ENCODE results near the gene LILRB5. TPM values are rescaled to one million over a fixed set of nuclear protein-coding genes. Genes with fewer than 3 reads are reported as not detected.
"Not testable (repeated sequence)": the region's sequence is repeated elsewhere in the genome, so short reads cannot be mapped to it uniquely, and the experiment has no call there.

Gene LILRB5
- total RNA-seq, 4 donors from 2014 or later, result 0.70 to 5.9 (median 3.3) TPM

DNA sequence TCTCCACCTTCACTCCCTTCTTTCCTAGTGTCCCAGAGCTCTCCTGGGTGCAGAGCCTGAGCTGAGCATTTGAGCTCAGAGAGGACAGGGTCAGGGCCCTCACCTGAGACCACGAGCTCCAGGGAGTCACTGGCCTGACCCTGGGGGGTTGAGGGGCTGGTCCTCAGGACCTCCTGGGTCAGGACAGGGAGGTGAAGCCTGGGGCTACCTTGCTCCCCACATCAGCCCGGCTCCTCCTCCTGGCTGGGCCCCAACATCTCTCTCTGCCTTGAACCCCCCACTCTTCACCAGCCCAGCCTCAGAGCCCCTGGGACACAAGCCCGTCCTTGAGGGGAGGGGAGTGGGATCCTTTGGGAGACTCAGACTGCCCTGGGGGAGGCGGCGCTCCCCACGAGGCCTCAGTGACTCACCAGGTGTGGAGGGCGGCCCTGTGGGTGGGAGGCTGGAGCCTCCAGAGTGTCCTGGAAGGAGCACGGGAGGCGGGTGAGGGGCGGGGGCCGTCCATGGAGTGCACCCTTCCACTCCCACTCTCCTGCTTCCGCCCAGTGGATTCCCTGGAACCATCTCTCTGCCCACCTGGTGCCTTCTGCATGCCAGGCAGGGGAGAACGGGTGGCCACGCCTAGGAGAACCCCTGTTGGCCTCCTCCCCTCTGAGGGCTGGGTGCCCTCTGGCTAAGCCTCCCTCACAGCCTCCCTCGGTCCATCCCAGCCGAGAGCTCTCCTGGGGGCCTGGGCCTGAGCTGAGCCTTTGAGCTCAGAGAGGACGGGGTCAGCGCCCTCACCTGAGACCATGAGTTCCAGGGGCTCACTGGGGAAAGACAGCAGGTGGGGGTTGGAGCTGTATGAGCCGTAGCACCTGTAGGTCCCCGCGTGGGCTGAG, 17.3 kb downstream of the LILRB5 start:
- H3K9me3 ChIP-seq; H3K27ac ChIP-seq; H3K4me3 ChIP-seq; in situ Hi-C loops (cut with MboI; ENCODE audit: low sequenced_read_pairs in 4 of 4); H3K27me3 ChIP-seq; H3K36me3 ChIP-seq; H3K4me1 ChIP-seq; ATAC-seq; intact Hi-C loops (cut with DNase I; ENCODE audit: low total_unique reads); DNase-seq: not testable (repeated sequence)

DNA sequence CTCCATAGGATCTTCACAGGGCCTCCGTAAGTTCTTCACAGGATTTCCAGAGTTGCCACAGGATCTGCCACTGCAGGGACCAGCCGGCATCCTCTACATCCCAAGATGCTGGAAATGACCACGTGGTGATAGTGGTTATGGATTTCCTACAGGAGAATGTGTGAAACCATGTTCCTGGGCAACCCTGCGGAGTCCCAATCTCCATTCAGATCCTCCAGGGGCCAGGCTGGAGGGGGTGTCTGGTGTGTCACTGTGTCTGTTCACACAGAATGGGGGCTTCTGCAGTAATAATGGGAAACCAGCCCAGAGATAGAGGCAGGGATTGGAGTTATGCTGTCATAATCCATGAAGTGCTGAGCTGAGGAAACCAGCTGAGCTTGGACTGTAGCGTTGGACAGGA, 23.1 kb downstream of the LILRB5 start:
- Histone ChIP-seq H3K27ac (no peak overlapping the region), H3K36me3 (no peaks in the 10 kb centered on the region), H3K27me3 (peaks cover 0 to 6% (median 5%) of the 10 kb centered on the region in 3 donors), H3K4me3 (no peak overlapping the region), H3K4me1 (no peaks in the 10 kb centered on the region), H3K9me3 (peaks cover 0 to 5% (median 0%) of the 10 kb centered on the region in 3 donors)
- in situ Hi-C loops (cut with MboI; ENCODE audit: low sequenced_read_pairs in 4 of 4) (loop anchor here in 3 of 4 donors (5.0 kb wide), 2 partner anchors 67 to 72 kb away; no protein-coding TSS in a partner anchor), intact Hi-C loops (cut with DNase I; ENCODE audit: low total_unique reads) (no loop called here)
- no peak for TF ChIP-seq POLR2A (IDR thresholded peaks at IDR 0.05)
- TF ChIP-seq, protein P1, sequence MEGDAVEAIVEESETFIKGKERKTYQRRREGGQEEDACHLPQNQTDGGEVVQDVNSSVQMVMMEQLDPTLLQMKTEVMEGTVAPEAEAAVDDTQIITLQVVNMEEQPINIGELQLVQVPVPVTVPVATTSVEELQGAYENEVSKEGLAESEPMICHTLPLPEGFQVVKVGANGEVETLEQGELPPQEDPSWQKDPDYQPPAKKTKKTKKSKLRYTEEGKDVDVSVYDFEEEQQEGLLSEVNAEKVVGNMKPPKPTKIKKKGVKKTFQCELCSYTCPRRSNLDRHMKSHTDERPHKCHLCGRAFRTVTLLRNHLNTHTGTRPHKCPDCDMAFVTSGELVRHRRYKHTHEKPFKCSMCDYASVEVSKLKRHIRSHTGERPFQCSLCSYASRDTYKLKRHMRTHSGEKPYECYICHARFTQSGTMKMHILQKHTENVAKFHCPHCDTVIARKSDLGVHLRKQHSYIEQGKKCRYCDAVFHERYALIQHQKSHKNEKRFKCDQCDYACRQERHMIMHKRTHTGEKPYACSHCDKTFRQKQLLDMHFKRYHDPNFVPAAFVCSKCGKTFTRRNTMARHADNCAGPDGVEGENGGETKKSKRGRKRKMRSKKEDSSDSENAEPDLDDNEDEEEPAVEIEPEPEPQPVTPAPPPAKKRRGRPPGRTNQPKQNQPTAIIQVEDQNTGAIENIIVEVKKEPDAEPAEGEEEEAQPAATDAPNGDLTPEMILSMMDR (IDR thresholded peaks at IDR 0.05 in 4 of 5, conservative IDR thresholded peaks at IDR 0.05 in 1 of 5), result no peak
- DNase-seq (no peak), ATAC-seq (no peak)

DNA sequence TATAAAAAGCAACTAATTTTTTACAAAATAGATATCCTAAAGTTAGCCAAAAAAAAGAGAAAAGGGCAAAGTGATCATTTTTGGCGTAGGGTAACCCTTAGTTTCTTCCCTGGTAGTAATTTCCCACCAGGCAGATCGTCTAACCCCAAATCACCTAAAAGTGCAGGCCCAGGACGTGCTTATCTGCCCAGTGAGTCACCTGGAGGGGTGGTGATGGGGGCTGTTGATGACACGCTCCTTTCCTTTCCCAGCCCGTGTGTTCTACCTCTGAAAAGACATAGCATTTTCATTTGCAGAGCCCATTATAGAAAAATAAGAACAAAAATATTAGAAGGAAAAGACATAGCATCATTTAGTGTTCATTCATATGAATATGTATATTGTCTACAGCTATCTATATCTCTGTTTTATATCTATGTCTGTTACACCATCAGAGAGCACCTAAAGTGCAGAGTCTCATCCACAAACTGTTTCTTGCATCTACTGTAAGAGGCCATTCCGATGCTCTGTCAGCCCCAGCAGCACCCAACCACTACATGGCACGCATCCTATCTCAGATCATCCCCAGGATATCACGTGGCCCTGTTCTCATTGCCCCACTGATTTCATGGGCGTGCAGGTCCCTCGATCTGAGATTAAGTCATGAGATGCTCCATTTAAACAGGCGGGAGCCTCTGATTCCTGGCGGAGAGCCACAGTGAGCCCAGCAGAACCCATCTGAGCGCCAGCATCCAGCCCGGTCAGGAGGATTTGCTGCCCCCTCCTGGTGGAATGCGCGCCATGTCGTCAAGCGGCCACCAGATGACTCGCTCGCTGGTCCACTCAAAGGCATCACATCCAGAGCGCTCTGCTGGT, 25.8 kb downstream of the LILRB5 start:
- Histone ChIP-seq H3K9me3 (peaks cover 0 to 5% (median 0%) of the 10 kb centered on the region in 3 donors), H3K4me3 (no peak overlapping the region), H3K27ac (no peak overlapping the region), H3K4me1 (no peaks in the 10 kb centered on the region), H3K36me3 (no peaks in the 10 kb centered on the region), H3K27me3 (peaks cover 0 to 6% (median 5%) of the 10 kb centered on the region in 3 donors)
- DNase-seq (peak; percentile 34 to 52), ATAC-seq (peak; percentile 47 to 85)
- intact Hi-C loops (cut with DNase I; ENCODE audit: low total_unique reads), result loop anchor here (1.0 kb wide), 2 partner anchors 42 to 63 kb away; partner anchors contain the start of gene MBOAT7
- in situ Hi-C loops (cut with MboI; ENCODE audit: low sequenced_read_pairs in 4 of 4), result loop anchor here in 3 of 4 donors (5.0 kb wide), 2 partner anchors 64 to 69 kb away; no protein-coding TSS in a partner anchor
- TF ChIP-seq, protein P1 (IDR thresholded peaks at IDR 0.05 in 4 of 5, conservative IDR thresholded peaks at IDR 0.05 in 1 of 5), result peak; percentile 62 to 87 (median 81)
- TF ChIP-seq POLR2A (IDR thresholded peaks at IDR 0.05), result no peak

DNA sequence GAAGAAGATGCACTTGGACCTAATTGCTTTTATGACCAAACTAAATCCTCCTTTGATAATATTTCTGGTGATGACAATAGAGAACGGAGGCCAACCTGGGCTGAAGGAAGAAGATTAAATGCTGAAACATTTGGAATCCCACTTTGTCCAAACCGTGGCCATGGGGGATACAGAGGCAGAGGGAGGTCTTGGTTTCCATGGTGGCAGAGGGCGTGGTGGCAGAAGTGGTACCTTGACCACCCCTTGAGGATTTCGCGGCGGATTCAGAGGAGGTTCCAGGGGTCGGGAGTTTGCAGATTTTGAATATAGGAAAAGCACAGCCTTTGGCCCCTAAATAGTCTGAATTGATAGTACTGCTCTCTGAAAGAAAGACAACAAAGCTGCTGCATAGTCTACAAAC, 27.0 kb downstream of the LILRB5 start:
- intact Hi-C loops (cut with DNase I; ENCODE audit: low total_unique reads), result no loop called here
- in situ Hi-C loops (cut with MboI; ENCODE audit: low sequenced_read_pairs in 4 of 4), result loop anchor here in 3 of 4 donors (5.0 kb wide), 2 partner anchors 63 to 68 kb away; no protein-coding TSS in a partner anchor
- no peak overlapping the region for H3K4me3 ChIP-seq
- no peaks in the 10 kb centered on the region for H3K4me1 ChIP-seq
- H3K36me3 ChIP-seq, result no peaks in the 10 kb centered on the region
- no peaks in the 10 kb centered on the region for H3K9me3 ChIP-seq
- ATAC-seq, result no peak
- H3K27me3 ChIP-seq, result peaks cover 0 to 5% (median 4%) of the 10 kb centered on the region in 3 donors
- no peak overlapping the region for H3K27ac ChIP-seq
- TF ChIP-seq POLR2A (IDR thresholded peaks at IDR 0.05), result no peak
- TF ChIP-seq, protein P1 (IDR thresholded peaks at IDR 0.05 in 4 of 5, conservative IDR thresholded peaks at IDR 0.05 in 1 of 5), result no peak
- no peak for DNase-seq
